H1 (cell line): ENCODE results near the gene NRXN3. TPM values are rescaled to one million over a fixed set of nuclear protein-coding genes. Genes with fewer than 3 reads are reported as not detected.

ENCODE experiments used
- CBX8 ChIP-seq: fragments of 300-800, 300-1000 bp; sonication (generic); IDR thresholded peaks from 2 replicates; pipeline ENCODE4 v1.7.1; 2016; ENCODE audit warnings: low read depth, low read length, borderline replicate concordance
- PHF8 ChIP-seq: fragments of 200-600 bp; sonication (generic); conservative IDR thresholded peaks from 2 replicates; pipeline ENCODE4 v1.7.1; 2012; ENCODE audit warnings: low read depth, mild to moderate bottlenecking, inconsistent platforms, low read length, moderate library complexity
- POLR2AphosphoS5 ChIP-seq: IDR thresholded peaks from 2 replicates; pipeline ENCODE4 v1.6.1; 2011; ENCODE audit warnings: low read depth, low read length
- RBBP5 ChIP-seq: IDR thresholded peaks from 2 replicates; pipeline ENCODE4 v1.7.1; 2012; ENCODE audit warnings: low read depth, mild to moderate bottlenecking, inconsistent platforms, low read length, moderate library complexity, borderline replicate concordance
- SUZ12 ChIP-seq: fragments of 200-600 bp; sonication (generic); IDR thresholded peaks from 2 replicates; pipeline ENCODE4 v1.6.1; 2012; ENCODE audit warnings: mild to moderate bottlenecking, inconsistent platforms, low read length, moderate library complexity, mixed read lengths
- polyA plus RNA-seq, 7 experiments: library from polyadenylated mRNA; depleted of rRNA in 3 of 7; stranded (reverse) in 5 of 7; unstranded in 2 of 7; fragments of >200 nt in 5 of 7; fragments of 200-250 nt in 2 of 7; gene quantifications; 1 replicate in 5 of 7; 2 replicates in 1 of 7; 4 replicates in 1 of 7; pipeline versions ENCODE4 v1.2.1 to v1.2.3, GENCODE V29; 2011 to 2013; ENCODE audit warnings: missing spikeins in 2 of 7, mixed read lengths in 2 of 7
- total RNA-seq: library from RNA; stranded (reverse); fragmentation: NEBNext Ultra II Directional; extraction: Animal tissue kit (Norgen Biotek cat#: 25700); gene quantifications from 2 replicates; pipeline ENCODE4 v1.2.1, GENCODE V29; 2021

The NRXN3 gene
- total and polyA plus RNA-seq, 2 of the 8 experiments (the other 6 are each of a cell fraction or from before 2014, with no cell fraction given): 2.6 to 4.1 TPM

GRCh38 chr14:79915406-79915805 is 1745.2 kb downstream of the NRXN3 start (continued):
- TF ChIP-seq POLR2AphosphoS5: no peak
- no peak for TF ChIP-seq RBBP5
- TF ChIP-seq CBX8: no peak
- TF ChIP-seq SUZ12: no peak
- no peak for TF ChIP-seq PHF8
- TF ChIP-seq, all 59 proteins: peak for 0
